Activated CD4-positive, alpha-beta T cell treated with anti-CD3 and anti-CD28 coated beads, Interleukin-2, Interleukin-4, amounts not matched to agents 100 ng/mL and 50 ng/mL, durations not matched to agents 16 hours and 8 hours (primary cell): Measurements from ENCODE around the gene SMG5.
A peak's percentile ranks its signal among the peaks of the same experiment; 100 is the strongest.
"Not testable (repeated sequence)": the region's sequence is repeated elsewhere in the genome, so short reads cannot be mapped to it uniquely, and the experiment has no call there.

Source experiments
- DNase-seq: peaks from one replicate; pipeline ENCODE4 v3.0.0-alpha.2; 2020; ENCODE audit warnings: low spot score

The SMG5 gene

GRCh38 chr1:156282479-156283222 is at the start of gene SMG5:
SMG5 (minus strand) TSS chr1:156282825; CDS start chr1:156282680, 145 bp downstream.
- DNase-seq = peak; percentile 99

- not testable (repeated sequence) for DNase-seq
Observed at GRCh38 chr1:156323179-156323578, 40.6 kb upstream of the SMG5 start.

- DNase-seq = no peak
Observed at GRCh38 chr1:156320560-156320959, 37.9 kb upstream of the SMG5 start.

GRCh38 chr1:156319664-156320063 is 37.0 kb upstream of the SMG5 start:
- no peak for DNase-seq

- no peak for DNase-seq
Observed at GRCh38 chr1:156316909-156317308, 34.3 kb upstream of the SMG5 start.

- DNase-seq = no peak
Observed at GRCh38 chr1:156310962-156311361, 28.3 kb upstream of the SMG5 start.

- no peak for DNase-seq
Observed at GRCh38 chr1:156308078-156308477, 25.5 kb upstream of the SMG5 start.

- DNase-seq = no peak
Observed at GRCh38 chr1:156305215-156305614, 22.6 kb upstream of the SMG5 start.

- no peak for DNase-seq
Observed at GRCh38 chr1:156303241-156303640, 20.6 kb upstream of the SMG5 start.

GRCh38 chr1:156298852-156299357 is 16.3 kb upstream of the SMG5 start, which contains the start of gene VHLL:
VHLL (minus strand) TSS chr1:156299307; CDS start chr1:156299189, 118 bp downstream.
- no peak for DNase-seq

- DNase-seq = peak; percentile 59
Observed at GRCh38 chr1:156295391-156295947, 12.8 kb upstream of the SMG5 start, which contains the start of gene GLMP. GLMP (minus strand) TSS chr1:156295679; CDS start chr1:156295645, 34 bp downstream.

- no peak for DNase-seq
Observed at GRCh38 chr1:156293895-156294294, 11.3 kb upstream of the SMG5 start.

- no peak for DNase-seq
Observed at GRCh38 chr1:156293098-156293434, 10.4 kb upstream of the SMG5 start.

GRCh38 chr1:156291226-156292061 is 8.8 kb upstream of the SMG5 start:
- no peak for DNase-seq

GRCh38 chr1:156289857-156290256 is 7.2 kb upstream of the SMG5 start:
- DNase-seq = no peak

- no peak for DNase-seq
Observed at GRCh38 chr1:156286061-156286460, 3.4 kb upstream of the SMG5 start.

GRCh38 chr1:156285437-156285836 is 2.8 kb upstream of the SMG5 start:
- DNase-seq = no peak

- no peak for DNase-seq
Observed at GRCh38 chr1:156284757-156285156, 2.1 kb upstream of the SMG5 start.

GRCh38 chr1:156284112-156284511 is 1.5 kb upstream of the SMG5 start, which contains the start of gene TMEM79:
TMEM79 (plus strand) TSS chr1:156284325; CDS start chr1:156285227, 902 bp downstream.
- no peak for DNase-seq

GRCh38 chr1:156283521-156283920 is 896 bp upstream of the SMG5 start:
- no peak for DNase-seq

- peak; percentile 32 for DNase-seq
Observed at GRCh38 chr1:156281693-156282478, 739 bp downstream of the SMG5 start.

- DNase-seq = peak; percentile 53
Observed at GRCh38 chr1:156281281-156281680, 1.3 kb downstream of the SMG5 start.
